Stimulated activated naive CD8-positive, alpha-beta T cell treated with anti-CD3 and anti-CD28 coated beads, Interleukin-15, Interleukin-2, amounts not matched to agents 100 U/mL and 50 U/mL, for 24 hours (primary cell): ENCODE results near the gene FTO.

Source experiments
- ATAC-seq: fragments of 150-1000 bp; cut with Tn5 transposase; one replicate; pipeline ENCODE4 v1.10.0; 2021
- DNase-seq: peaks from one replicate; pipeline ENCODE4 v3.0.0; 2021

The FTO gene

GRCh38 chr16:54015147-54015546 is 311.2 kb downstream of the FTO start:
- no peak for ATAC-seq

DNA sequence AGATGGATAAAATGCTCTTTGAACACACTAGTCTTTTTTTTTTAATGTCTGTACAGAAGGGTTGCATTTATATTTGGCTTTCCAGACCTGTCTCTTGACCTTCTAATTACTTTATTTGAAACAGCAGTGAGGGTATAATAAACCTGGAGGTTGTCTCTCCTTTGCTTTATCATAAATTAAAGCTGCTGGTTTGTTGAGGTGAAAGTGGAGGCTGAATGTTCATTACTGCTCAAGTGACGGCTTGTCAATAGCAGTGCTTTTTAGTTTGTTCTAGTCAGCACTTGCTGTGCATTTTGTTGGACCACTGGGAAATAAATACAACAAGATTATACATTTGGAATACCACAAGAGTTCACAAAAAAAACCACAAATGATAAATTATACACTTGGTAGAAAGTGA is 318.4 kb downstream of the FTO start:
- no peak for ATAC-seq
- no peak for DNase-seq

More at GRCh38 chr16:54015147-54015546, 311.2 kb downstream of the FTO start:
- no peak for DNase-seq

- DNase-seq (no peak), ATAC-seq (no peak)
Observed at GRCh38 chr16:54026456-54026855, 322.5 kb downstream of the FTO start.

DNA sequence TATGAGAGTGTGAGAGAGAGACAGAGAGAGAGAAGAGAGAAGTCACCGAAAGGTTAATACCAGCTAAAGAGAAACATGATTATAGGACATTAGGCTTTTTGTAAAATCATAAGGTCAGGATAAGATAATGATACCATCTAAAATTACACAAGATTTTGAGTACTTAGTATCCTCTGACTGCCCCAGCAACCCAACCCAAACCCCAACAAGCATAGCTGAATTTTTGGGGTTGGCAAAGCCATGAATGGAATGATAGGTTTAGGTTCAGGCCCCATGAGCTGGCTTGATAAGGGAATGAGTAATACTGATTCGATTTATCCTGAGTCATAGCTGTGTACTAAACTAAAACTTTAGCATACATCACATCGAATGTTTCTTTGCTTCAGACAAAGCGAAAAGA is 323.1 kb downstream of the FTO start:
- no peak for DNase-seq

DNA sequence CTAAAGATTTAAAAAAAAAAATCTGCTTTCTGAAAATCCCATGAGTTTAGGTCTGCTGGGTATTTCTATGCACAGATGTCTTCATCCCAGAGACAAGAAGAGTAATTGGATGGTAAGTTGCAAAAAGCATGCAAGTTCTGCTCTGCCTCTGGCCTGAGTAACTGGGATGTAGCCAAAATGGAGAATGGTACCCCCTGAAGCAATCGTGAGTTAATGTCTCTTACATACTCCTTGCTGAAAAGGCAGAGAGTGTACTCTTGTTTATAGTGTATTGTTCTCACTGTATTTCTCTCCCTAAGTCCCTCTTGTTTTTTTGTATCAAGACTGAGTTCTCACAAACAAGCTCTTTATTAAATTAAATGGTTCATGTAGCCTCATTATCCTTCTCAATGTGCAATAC is 323.6 kb downstream of the FTO start:
- DNase-seq (no peak), ATAC-seq (no peak)

More for the DNA sequence above, 323.1 kb downstream of the FTO start:
- no peak for ATAC-seq

DNA sequence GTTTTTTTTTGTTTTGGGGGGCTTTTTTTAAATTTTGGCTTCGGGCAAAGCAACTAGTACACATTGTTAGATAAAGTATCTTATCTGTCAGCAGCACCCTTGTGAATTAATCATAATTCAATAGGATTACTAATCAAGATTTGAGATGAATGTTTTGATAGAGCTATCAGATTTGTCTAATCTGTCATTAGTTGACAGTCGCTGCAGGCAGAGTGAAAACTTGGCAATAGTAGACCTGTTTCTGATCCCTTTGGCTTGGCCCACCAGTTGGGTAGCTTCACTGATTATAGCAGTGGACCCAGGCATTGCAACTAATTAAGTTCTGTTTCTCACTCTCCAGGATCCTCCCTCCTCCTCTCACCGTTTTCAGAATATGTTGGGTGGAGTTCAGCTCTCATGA is 324.0 kb downstream of the FTO start:
- no peak for DNase-seq
- no peak for ATAC-seq

DNA sequence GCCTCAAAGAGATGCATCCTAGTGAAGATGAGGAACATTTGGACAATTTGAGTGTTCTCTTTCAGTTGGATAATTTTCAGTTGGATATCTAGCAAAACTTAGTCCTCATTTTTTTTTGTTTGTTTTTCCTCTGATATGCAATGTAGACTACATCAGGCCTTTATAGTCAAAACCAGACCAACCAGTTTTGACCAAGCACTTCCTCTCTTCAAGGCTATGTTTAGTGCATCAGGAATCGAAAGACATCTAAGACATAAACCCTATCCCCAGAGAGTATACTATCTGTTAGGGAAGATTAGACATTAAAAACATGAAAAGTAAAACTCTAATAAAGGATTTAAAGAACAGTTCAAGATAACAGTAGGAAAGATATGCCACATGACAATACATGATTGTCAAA is 326.5 kb downstream of the FTO start:
- ATAC-seq (no peak), DNase-seq (no peak)

- no peak for ATAC-seq
Observed at GRCh38 chr16:54031107-54031760, 327.3 kb downstream of the FTO start.

DNA sequence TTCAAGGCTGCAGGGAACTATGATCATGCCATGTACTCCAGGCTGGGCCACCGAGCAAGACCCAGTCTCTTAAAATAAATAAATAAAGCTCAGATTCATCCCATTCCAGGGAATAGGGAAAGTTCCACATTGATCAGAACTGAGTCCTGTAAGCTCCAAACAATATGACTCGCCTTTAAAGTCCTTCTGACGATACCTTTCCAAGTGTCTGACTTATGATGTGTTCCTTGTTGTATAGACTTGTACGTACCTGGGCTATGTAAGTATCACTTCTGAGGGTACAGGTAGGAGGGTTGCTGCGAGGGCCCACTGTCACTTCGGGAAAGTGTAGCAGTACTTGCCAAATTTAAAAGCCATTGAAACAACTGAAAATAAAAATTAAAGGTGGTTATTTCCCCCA is 329.8 kb downstream of the FTO start:
- ATAC-seq (no peak), DNase-seq (no peak)

More at GRCh38 chr16:54031107-54031760, 327.3 kb downstream of the FTO start:
- no peak for DNase-seq

- ATAC-seq (no peak), DNase-seq (no peak)
Observed at GRCh38 chr16:54034684-54035083, 330.7 kb downstream of the FTO start.

GRCh38 chr16:54040480-54040879 is 336.5 kb downstream of the FTO start:
- DNase-seq, result no peak
- ATAC-seq, result no peak

DNA sequence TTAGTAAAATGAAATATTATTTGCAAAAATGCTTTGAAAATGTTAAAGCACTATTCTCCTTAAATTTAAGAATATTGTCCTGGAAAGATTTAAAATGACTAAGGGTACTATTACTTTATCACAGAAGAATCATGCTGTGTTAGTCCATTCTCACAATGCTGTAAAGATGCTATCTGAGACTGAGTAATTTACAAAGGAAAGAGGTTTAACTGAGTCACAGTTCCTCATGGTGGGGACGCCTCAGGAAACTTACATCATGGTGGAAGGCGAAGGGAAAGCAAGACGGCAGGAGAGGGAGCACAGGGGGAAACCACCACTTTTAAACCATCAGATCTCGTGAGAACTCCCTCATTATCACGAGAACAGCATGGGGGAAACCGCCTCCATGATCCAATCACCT is 337.0 kb downstream of the FTO start:
- DNase-seq (no peak), ATAC-seq (no peak)

- DNase-seq (no peak), ATAC-seq (no peak)
Observed at GRCh38 chr16:54048586-54049495, 344.9 kb downstream of the FTO start.

DNA sequence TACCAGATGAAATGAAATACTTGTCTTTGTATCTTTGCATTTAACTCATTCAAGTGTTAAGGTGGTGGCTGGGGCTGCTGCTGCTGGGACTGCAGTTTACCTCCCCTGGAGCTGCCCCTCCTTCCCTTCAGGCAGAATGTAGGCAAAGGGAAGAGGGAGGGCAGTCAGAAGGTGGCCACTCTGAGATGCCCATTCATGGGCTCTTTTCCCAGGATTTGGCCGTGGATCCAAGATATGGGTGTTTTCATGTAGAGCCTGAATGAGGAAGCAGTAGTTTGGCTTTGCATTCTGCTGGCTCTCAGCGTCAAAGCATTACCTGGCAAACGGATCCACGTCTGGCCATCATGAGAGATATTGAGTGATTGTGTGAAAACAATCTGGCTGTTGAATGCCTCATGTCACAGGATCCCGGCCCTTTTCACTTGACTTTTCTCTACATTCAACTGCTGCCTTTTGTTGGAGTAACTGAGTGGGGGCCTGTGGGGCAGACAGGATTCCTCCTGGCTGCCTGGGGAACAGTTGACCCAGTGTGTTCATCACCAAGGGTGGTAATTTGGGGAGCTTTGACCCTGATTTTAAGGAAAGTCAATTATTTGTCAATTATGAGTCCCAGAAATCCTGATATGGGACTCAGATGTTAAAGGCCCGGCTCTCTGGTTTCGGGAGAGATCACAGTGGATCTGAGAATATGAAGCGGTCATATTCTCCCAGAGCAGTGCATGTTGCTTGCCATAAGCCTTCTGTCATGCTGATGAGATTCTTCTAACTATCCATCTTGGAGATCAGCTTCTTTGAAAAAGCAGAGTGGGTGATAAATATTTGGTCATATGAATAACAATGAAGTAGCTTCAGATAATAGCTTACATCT is 345.9 kb downstream of the FTO start:
- ATAC-seq (no peak), DNase-seq (no peak)

GRCh38 chr16:54050459-54051210 is 346.7 kb downstream of the FTO start:
- DNase-seq, result no peak
- ATAC-seq, result no peak

- ATAC-seq (no peak), DNase-seq (no peak)
Observed at GRCh38 chr16:54051821-54052220, 347.9 kb downstream of the FTO start.

DNA sequence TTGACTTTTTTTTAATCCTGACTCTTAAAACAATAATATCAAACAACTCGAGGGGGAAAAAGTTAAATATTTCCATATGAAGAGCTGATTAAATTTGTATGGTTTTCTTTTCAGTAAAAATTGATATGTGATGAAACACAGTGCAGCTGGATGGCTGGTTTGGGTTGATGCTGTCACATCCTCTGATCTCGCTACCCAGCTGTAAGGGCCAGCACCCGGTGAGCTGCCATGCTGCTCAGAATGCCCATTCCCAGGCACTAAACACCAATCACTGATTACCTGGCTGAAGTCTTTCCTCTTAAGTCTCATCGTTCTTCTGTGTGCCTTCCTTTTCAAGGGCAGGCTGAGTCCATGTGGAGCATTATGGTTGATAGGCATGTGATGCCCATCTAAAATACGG is 348.3 kb downstream of the FTO start:
- DNase-seq, result no peak
- ATAC-seq, result no peak

DNA sequence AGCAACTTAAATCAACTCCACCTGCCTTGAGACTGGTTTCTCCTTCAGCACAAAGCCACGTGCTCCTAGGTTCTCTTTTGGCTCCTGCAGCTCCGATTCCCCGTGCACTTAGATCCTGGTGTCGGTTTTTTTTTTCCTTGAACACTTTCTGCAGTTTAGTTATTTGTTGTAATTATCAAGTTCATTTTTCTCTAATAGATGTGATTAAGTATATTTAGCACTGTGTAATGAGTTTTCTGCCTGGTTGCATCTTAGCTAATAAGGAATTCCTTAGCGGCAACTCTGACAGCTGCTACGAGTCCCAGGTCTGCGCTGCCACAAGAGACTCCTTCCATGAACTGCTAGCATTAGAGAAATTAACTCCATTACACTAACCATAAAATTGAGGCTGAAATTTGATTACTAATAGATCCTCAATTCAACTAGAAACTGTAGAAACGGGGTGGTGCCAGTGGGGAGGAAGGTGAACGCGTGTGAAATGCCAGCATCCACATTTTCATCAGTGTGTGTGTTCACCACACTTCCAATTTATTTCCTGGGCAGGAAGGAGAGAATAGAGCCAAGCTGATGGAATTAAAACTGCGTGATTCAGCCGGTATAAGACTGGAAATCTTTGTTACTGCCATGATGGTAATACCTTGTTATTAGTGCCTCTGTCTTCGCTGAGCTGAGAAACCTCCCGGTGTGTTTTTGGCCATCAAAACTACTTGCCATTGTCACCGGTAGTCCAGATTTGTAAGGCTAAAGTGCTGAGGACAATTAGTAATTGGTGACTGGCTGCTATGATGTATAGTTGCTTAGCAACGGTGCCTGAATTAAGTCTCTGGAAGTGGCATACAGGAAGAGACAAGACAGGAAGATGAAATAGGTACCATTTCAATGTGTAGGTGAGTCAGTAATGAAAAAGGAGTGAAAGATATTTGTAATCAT is 350.2 kb downstream of the FTO start:
- no peak for ATAC-seq
- DNase-seq, result no peak

DNA sequence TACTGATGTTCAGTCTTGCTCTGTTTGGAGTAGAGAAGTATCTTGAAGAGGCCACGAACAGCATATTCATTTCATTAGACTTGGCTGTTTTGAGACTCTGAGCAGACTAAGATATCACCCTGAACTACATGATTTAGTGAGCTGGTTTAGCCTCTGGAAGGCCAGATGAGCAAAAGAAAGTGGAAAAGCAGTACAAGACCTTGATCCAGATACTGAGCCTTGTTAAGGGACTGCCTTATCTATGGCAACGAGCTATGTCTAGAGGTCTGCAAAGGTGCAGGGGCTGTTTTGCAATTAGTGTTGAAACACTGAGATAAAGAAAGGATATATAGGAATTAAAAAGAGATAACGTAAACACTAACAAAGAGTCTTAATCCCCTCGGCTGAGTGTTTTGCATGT is 351.2 kb downstream of the FTO start:
- ATAC-seq (no peak), DNase-seq (no peak)

DNA sequence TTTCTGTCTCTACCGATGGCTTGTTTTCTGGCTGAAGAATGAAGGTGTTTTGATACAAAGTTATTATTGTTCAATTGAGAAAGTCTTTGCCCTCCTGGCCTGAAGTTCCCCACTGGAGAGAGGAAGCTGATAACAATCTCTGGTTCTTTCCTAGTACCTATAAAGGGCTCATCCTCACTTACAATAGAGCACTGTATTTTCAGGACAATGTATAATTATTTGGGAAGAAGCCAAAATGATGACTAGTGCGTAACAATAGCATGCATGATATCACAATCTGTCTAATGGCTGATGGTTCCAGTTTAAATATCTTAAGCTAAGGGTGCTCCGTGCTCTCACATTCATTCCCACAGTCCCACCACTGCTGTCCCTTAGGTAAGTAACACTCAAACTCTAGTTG is 351.9 kb downstream of the FTO start:
- ATAC-seq (no peak), DNase-seq (no peak)

- no peak for ATAC-seq
- DNase-seq, result no peak
Observed at GRCh38 chr16:54056921-54057320, 353.0 kb downstream of the FTO start.
